Sigmoid colon (tissue), 7 donors: ENCODE data around the gene RABGGTA. TPM values are rescaled to one million over a fixed set of nuclear protein-coding genes. Genes with fewer than 3 reads are reported as not detected.

Experiments used
- DNase-seq: peaks from one replicate; pipeline ENCODE4 v3.0.0-alpha.2; 2019
- H3K27ac ChIP-seq, 4 donors: fragments of 200-600 bp; sonication (generic); one replicate each; pipeline ENCODE4 v1.5.1; 2016 to 2019; ENCODE audit warnings: mild to moderate bottlenecking in 1 of 4
- H3K27me3 ChIP-seq, 3 donors: fragments of 200-600 bp; sonication (generic); one replicate each; pipeline ENCODE4 v1.5.1; 2019; ENCODE audit warnings: mild to moderate bottlenecking in 1 of 3
- H3K36me3 ChIP-seq, 4 donors: fragments of 200-600 bp; sonication (generic); one replicate each; pipeline ENCODE4 v1.5.1; 2016 to 2019
- H3K4me1 ChIP-seq, 4 donors: fragments of 200-600 bp; sonication (generic); one replicate each; pipeline ENCODE4 v1.5.1; 2017 to 2019
- H3K4me3 ChIP-seq, 4 donors: fragments of 200-600 bp; sonication (generic); one replicate each; pipeline ENCODE4 v1.5.1; 2017 to 2019; ENCODE audit warnings: mild to moderate bottlenecking in 2 of 4, moderate library complexity in 1 of 4
- H3K9me3 ChIP-seq, 4 donors: fragments of 200-600 bp in 3 of 4; sonication (generic) in 3 of 4; one replicate each; pipeline versions ENCODE4 v1.5.1 to v1.6.1; 2013 to 2019
- EP300 ChIP-seq, 4 donors: sonication (generic); formaldehyde crosslinking; IDR thresholded peaks; one replicate each; pipeline ENCODE4 v1.6.1; 2017; ENCODE audit warnings: antibody characterized with exemption in 4 of 4
- POLR2A ChIP-seq, 2 donors: fragments of 450-650 bp; IDR thresholded peaks; one replicate each; pipeline ENCODE4 v1.6.1; 2016; ENCODE audit warnings: antibody characterized with exemption in 2 of 2, mild to moderate bottlenecking in 2 of 2, moderate library complexity in 2 of 2
- POLR2AphosphoS5 ChIP-seq, 4 donors: sonication (generic); formaldehyde crosslinking; IDR thresholded peaks; one replicate each; pipeline ENCODE4 v1.6.1; 2017; ENCODE audit warnings: antibody characterized with exemption in 4 of 4
- WGBS, 2 donors: extraction: QIAGEN DNeasy Blood & Tissue Kit; methylation state at CpG; one replicate each; pipeline ENCODE4 v1.1.7; 2013; 5-methylcytosine and 5-hydroxymethylcytosine counted together
- intact Hi-C: fragments of 100-400 bp; cut with DNase I; formaldehyde crosslinking; loops from one replicate; pipeline ENCODE4 v1.15.1; 2023
- polyA plus RNA-seq, 3 donors: library from polyadenylated mRNA; stranded (reverse); fragments of 200-250 nt; gene quantifications; one replicate each; pipeline ENCODE4 v1.2.3, GENCODE V29; 2013
- total RNA-seq, 4 donors: library from RNA; depleted of rRNA; stranded (reverse); fragments of >200 nt; gene quantifications; one replicate each; pipeline ENCODE4 v1.1.0, GENCODE V29; 2016
- TF ChIP-seq, protein P1 (sequence below), 4 experiments: fragments of 450-650 bp in 3 of 4; fragments of 200-600 bp in 1 of 4; IDR thresholded peaks; one replicate each; pipeline ENCODE4 v1.5.1; 2016 to 2019; ENCODE audit warnings: antibody characterized with exemption in 4 of 4, mild to moderate bottlenecking in 3 of 4, moderate library complexity in 2 of 4
- donor health status: healthy with polysubstance abuse.
- donor health status: Bipolar disorder and iron deficiency.
- donor health status: healthy.

RABGGTA gene, protein sequence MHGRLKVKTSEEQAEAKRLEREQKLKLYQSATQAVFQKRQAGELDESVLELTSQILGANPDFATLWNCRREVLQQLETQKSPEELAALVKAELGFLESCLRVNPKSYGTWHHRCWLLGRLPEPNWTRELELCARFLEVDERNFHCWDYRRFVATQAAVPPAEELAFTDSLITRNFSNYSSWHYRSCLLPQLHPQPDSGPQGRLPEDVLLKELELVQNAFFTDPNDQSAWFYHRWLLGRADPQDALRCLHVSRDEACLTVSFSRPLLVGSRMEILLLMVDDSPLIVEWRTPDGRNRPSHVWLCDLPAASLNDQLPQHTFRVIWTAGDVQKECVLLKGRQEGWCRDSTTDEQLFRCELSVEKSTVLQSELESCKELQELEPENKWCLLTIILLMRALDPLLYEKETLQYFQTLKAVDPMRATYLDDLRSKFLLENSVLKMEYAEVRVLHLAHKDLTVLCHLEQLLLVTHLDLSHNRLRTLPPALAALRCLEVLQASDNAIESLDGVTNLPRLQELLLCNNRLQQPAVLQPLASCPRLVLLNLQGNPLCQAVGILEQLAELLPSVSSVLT
- 10 to 100 TPM; 14.0 to 25.2 (median 20.0) TPM for total RNA-seq
- 10 to 100 TPM; 27.3 to 32.4 (median 31.9) TPM for polyA plus RNA-seq

DNA sequence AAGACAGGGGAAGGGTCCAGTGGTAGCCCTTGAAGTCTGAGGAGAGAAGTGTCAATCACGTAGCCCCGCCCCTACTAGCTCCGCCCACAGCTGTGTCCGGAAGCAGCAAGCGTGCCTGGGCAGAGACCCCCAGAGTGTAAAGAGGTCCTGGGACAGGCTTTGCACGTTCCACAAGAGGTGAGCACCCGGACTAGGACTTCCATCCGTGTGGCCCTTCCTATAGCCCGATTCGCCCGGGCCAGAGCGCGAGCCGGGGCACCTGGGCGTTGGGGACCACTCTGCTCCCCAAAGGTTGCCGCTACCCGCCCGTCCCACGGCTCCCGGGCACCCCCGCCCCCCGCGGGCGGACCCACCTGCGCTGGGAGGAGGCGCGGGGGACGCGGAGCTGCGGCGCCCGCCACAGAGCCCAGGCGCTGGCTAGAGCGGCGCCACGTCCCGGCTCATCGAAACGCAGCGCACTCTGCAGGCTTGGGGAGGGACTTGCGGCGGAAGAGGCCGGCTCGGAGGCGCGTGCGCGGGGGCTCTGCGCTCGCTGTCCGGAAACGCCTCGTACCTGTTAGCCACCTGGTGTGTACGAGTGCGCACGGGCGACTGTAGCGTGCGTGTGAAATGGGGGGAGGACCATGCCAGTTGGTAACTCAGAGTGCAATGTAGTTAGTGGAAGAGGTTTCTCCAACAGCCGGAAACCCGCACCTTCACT, at the start of gene RABGGTA:
RABGGTA (minus strand) TSS at position 464 of the 700 bp plus-strand sequence. CDS start 482 bp downstream, outside the sequence.
- H3K27me3 ChIP-seq = no peaks in the 10 kb centered on the region
- H3K4me3 ChIP-seq = peak within 1 kb of the TSS; percentile 75 to 96 (median 82)
- DNase-seq = peak; percentile 91
- WGBS, 2 donors = 0 to 1% methylated on average over 61 of the region's 61 CpGs
- peaks cover 0 to 29% (median 0%) of the 10 kb centered on the region in 4 donors for H3K36me3 ChIP-seq
- intact Hi-C loops = loop anchor here (1.0 kb wide), 1 partner anchor 28 kb away; no protein-coding TSS in a partner anchor
- no peaks in the 10 kb centered on the region for H3K9me3 ChIP-seq
- H3K4me1 ChIP-seq = peaks cover 0 to 10% (median 7%) of the 10 kb centered on the region in 4 donors
- peak within 1 kb of the TSS; percentile 94 to 99 (median 96) for H3K27ac ChIP-seq
- TF ChIP-seq, protein P1, sequence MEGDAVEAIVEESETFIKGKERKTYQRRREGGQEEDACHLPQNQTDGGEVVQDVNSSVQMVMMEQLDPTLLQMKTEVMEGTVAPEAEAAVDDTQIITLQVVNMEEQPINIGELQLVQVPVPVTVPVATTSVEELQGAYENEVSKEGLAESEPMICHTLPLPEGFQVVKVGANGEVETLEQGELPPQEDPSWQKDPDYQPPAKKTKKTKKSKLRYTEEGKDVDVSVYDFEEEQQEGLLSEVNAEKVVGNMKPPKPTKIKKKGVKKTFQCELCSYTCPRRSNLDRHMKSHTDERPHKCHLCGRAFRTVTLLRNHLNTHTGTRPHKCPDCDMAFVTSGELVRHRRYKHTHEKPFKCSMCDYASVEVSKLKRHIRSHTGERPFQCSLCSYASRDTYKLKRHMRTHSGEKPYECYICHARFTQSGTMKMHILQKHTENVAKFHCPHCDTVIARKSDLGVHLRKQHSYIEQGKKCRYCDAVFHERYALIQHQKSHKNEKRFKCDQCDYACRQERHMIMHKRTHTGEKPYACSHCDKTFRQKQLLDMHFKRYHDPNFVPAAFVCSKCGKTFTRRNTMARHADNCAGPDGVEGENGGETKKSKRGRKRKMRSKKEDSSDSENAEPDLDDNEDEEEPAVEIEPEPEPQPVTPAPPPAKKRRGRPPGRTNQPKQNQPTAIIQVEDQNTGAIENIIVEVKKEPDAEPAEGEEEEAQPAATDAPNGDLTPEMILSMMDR (IDR thresholded peaks at IDR 0.05) = peak; percentile 33 to 78 (median 43)
- peak; percentile 15 to 31 for TF ChIP-seq POLR2A (IDR thresholded peaks at IDR 0.05)
- TF ChIP-seq EP300 (IDR thresholded peaks at IDR 0.05) = no peak
- TF ChIP-seq POLR2AphosphoS5 (IDR thresholded peaks at IDR 0.05) = peak; percentile 23 to 73 (median 60)

DNA sequence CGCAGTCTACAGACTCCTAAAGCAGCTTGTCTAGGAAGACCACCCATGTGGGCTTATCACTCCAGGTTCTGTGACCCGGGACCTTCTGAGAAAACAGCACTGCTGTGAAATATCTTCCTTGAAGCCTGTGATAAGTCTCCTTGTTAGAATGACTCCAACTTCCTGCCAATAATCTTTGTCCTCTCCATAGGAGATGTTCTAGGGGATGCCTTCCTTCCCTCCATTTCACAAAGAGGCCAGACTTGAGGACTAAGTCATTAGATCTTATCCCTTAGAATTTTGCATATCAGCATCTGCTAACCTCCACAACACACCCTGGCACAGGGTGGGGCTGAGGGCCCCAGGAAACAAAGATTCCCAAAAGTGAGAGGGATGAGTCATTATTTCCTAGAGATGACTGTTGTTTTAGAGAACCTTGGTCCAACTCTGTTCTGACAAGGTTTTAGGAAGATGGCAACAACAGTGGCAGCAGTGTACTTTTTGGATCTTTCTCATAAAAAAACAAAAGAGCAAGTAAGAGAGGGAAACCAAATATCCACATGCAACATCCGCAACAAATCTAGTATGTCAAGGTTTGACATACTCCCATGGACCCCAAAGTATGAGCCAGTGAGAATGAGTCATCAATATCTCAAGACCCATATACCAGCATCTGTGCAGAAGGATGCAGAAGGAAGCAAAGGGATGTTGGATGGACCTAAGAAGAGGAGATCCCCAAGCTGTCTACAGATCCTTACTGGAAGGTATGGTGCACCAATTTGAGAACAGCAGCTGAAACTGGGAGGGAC, 45.9 kb upstream of the RABGGTA start:
- WGBS, 2 donors = 86 to 93% methylated on average over 3 of the region's 3 CpGs
- no peaks in the 10 kb centered on the region for H3K9me3 ChIP-seq
- TF ChIP-seq EP300 (IDR thresholded peaks at IDR 0.05) (no peak), POLR2AphosphoS5 (IDR thresholded peaks at IDR 0.05) (no peak), POLR2A (IDR thresholded peaks at IDR 0.05) (no peak)
- TF ChIP-seq, protein P1 (IDR thresholded peaks at IDR 0.05) = no peak
- H3K36me3 ChIP-seq = no peaks in the 10 kb centered on the region
- DNase-seq = no peak
- intact Hi-C loops = no loop called here
- H3K27me3 ChIP-seq = peaks cover 5 to 57% (median 38%) of the 10 kb centered on the region in 3 donors
- H3K4me3 ChIP-seq = no peak overlapping the region
- peaks cover 0 to 9% (median 8%) of the 10 kb centered on the region in 4 donors for H3K4me1 ChIP-seq
- no peak overlapping the region for H3K27ac ChIP-seq

DNA sequence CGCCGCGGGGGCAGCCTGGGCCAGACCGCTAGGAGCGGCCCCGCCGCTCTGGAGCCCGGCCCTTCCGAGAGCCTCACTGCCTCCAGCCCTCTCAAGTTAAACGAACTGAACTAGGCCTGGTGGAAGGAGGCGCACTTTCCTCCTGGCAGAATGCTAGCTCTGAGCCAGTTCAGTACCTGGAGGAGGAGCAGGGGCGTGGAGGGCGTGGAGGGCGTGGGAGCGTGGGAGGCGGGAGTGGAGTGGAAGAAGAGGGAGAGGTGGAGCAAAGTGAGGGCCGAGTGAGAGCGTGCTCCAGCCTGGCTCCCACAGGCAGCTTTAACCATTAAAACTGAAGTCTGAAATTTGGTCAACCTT, 45.2 kb upstream of the RABGGTA start:
- Histone ChIP-seq H3K4me3 (no peak overlapping the region), H3K27me3 (peaks cover 5 to 57% (median 38%) of the 10 kb centered on the region in 3 donors), H3K4me1 (peaks cover 0 to 13% (median 11%) of the 10 kb centered on the region in 4 donors), H3K36me3 (no peaks in the 10 kb centered on the region), H3K27ac (peak overlapping the region in 1 of 4 donors; percentile 52), H3K9me3 (no peaks in the 10 kb centered on the region)
- intact Hi-C loops = no loop called here
- TF ChIP-seq POLR2A (IDR thresholded peaks at IDR 0.05) (no peak), EP300 (IDR thresholded peaks at IDR 0.05) (no peak), POLR2AphosphoS5 (IDR thresholded peaks at IDR 0.05) (no peak)
- TF ChIP-seq, protein P1 (IDR thresholded peaks at IDR 0.05) = no peak
- 45 to 68% methylated on average over 18 of the region's 18 CpGs for WGBS, 2 donors
- DNase-seq = peak; percentile 59
